Neutrophil (primary cell): ENCODE measurements around the gene CP.

Source experiments
- H3K27ac ChIP-seq: fragments of 200-600 bp; sonication (generic); 2 replicates; pipeline ENCODE4 v1.5.1; 2016; ENCODE audit warnings: mild to moderate bottlenecking, moderate library complexity
- H3K27me3 ChIP-seq: fragments of 200-600 bp; sonication (generic); 2 replicates; pipeline ENCODE4 v1.6.0; 2016; ENCODE audit warnings: mild to moderate bottlenecking
- H3K36me3 ChIP-seq: fragments of 200-600 bp; sonication (generic); 2 replicates; pipeline ENCODE4 v1.5.1; 2017
- H3K4me1 ChIP-seq, 2 experiments: fragments of 200-600 bp in 1 of 2; sonication (generic) in 1 of 2; 1 replicate in 1 of 2; 2 replicates in 1 of 2; pipeline versions ENCODE4 v1.5.1 to v1.6.1; 2013 to 2016; ENCODE audit warnings: low read depth in 1 of 2, low read length in 1 of 2, mild to moderate bottlenecking in 1 of 2, moderate library complexity in 1 of 2; ENCODE audit not compliant: control insufficient read depth in 1 of 2, insufficient read depth in 1 of 2
- H3K4me3 ChIP-seq, 2 experiments: fragments of 200-600 bp in 1 of 2; sonication (generic) in 1 of 2; 1 replicate in 1 of 2; 2 replicates in 1 of 2; pipeline ENCODE4 v1.5.1; 2013 to 2016; ENCODE audit warnings: low read depth in 1 of 2, low read length in 1 of 2, mild to moderate bottlenecking in 1 of 2, moderate library complexity in 1 of 2
- H3K9me3 ChIP-seq: fragments of 200-600 bp; sonication (generic); 2 replicates; pipeline ENCODE4 v1.5.1; 2016
- CTCF ChIP-seq: fragments of 200-600 bp; sonication (generic); IDR thresholded peaks from 2 replicates; pipeline ENCODE4 v1.5.1; 2016; ENCODE audit warnings: antibody characterized with exemption

CP gene

GRCh38 chr3:149207475-149207874, 14.2 kb downstream of the CP start:
- no peak overlapping the region for H3K27ac ChIP-seq
- no peak for TF ChIP-seq CTCF
- no peak overlapping the region for H3K4me3 ChIP-seq
- peaks cover 13% of the 10 kb centered on the region in 2 experiments for H3K4me1 ChIP-seq
- no peaks in the 10 kb centered on the region for H3K36me3 ChIP-seq
- H3K9me3 ChIP-seq: no peaks in the 10 kb centered on the region
- H3K27me3 ChIP-seq: no peaks in the 10 kb centered on the region

- no peak for TF ChIP-seq CTCF
- no peak overlapping the region for H3K4me3 ChIP-seq
- H3K27ac ChIP-seq: no peak overlapping the region
- H3K36me3 ChIP-seq: no peaks in the 10 kb centered on the region
- H3K4me1 ChIP-seq: peaks cover 13% of the 10 kb centered on the region in 2 experiments
- peaks cover 4% of the 10 kb centered on the region for H3K27me3 ChIP-seq
- H3K9me3 ChIP-seq: no peaks in the 10 kb centered on the region
These were observed 17.1 kb downstream of the CP start for GRCh38 chr3:149204390-149204991.

- H3K4me3 ChIP-seq: no peak overlapping the region
- peak overlapping the region; percentile 57 for H3K27ac ChIP-seq
- H3K36me3 ChIP-seq: no peaks in the 10 kb centered on the region
- H3K9me3 ChIP-seq: no peaks in the 10 kb centered on the region
- H3K4me1 ChIP-seq: peaks cover 13% of the 10 kb centered on the region in 2 experiments
- peaks cover 10% of the 10 kb centered on the region for H3K27me3 ChIP-seq
- TF ChIP-seq CTCF: no peak
These were observed 17.9 kb downstream of the CP start for GRCh38 chr3:149203758-149204157.

GRCh38 chr3:149199474-149199873, 22.2 kb downstream of the CP start:
- H3K4me1 ChIP-seq: peaks cover 13% of the 10 kb centered on the region in 2 experiments
- H3K36me3 ChIP-seq: no peaks in the 10 kb centered on the region
- H3K27me3 ChIP-seq: peaks cover 26% of the 10 kb centered on the region
- TF ChIP-seq CTCF: no peak
- no peak overlapping the region for H3K4me3 ChIP-seq
- H3K27ac ChIP-seq: no peak overlapping the region
- H3K9me3 ChIP-seq: no peaks in the 10 kb centered on the region

- TF ChIP-seq CTCF: no peak
- H3K36me3 ChIP-seq: no peaks in the 10 kb centered on the region
- H3K4me1 ChIP-seq: peaks cover 5 to 6% of the 10 kb centered on the region in 2 experiments
- peaks cover 26% of the 10 kb centered on the region for H3K27me3 ChIP-seq
- H3K4me3 ChIP-seq: no peak overlapping the region
- H3K9me3 ChIP-seq: no peaks in the 10 kb centered on the region
- no peak overlapping the region for H3K27ac ChIP-seq
These were observed 23.0 kb downstream of the CP start for GRCh38 chr3:149198611-149199010.
